ENCODE data around the gene JTB.

- no peak for TF ChIP-seq MXI1 (conservative IDR thresholded peaks at IDR 0.05; ENCODE audit: poor library complexity, severe bottlenecking)
- TF ChIP-seq CTCF (IDR thresholded peaks at IDR 0.05; ENCODE audit: poor library complexity, severe bottlenecking), result no peak
- TF ChIP-seq POLR2AphosphoS5 (IDR thresholded peaks at IDR 0.05), result no peak
- TF ChIP-seq TAF1 (IDR thresholded peaks at IDR 0.05; ENCODE audit: low read depth), result no peak
- TF ChIP-seq RAD21 (conservative IDR thresholded peaks at IDR 0.05), result no peak
- TF ChIP-seq EZH2 (IDR thresholded peaks at IDR 0.05; ENCODE audit: borderline replicate concordance, insufficient read depth, low read length, poor library complexity, severe bottlenecking), result no peak
- no peak for TF ChIP-seq EP300 (conservative IDR thresholded peaks at IDR 0.05; ENCODE audit: poor library complexity, severe bottlenecking)
Observed at GRCh38 chr1:153926405-153926804, 51.1 kb downstream of the JTB start.

Data from neural cell (in vitro differentiated cells).